OCI-LY3 (cell line): ENCODE data around the gene NUDCD2.

Experiments used
- H2AFZ ChIP-seq: fragments of 200-600, 300-600 bp; shearing (Covaris generic); 2 replicates; pipeline ENCODE4 v1.6.0; 2014; ENCODE audit warnings: antibody characterized with exemption, low read depth, low read length
- H3K27ac ChIP-seq: fragments of 200-600, 300-600 bp; sonication (generic); 2 replicates; pipeline ENCODE4 v1.5.1; 2014; ENCODE audit warnings: mild to moderate bottlenecking, low read length, moderate library complexity, mixed read lengths
- H3K27me3 ChIP-seq: fragments of 200-600, 300-600 bp; sonication (generic); 2 replicates; pipeline ENCODE4 v1.6.1; 2014; ENCODE audit warnings: low read depth, low read length, mixed read lengths
- H3K36me3 ChIP-seq: fragments of 200-600, 300-600 bp; sonication (generic); replicated peaks from 2 replicates; pipeline ENCODE3; 2014; ENCODE audit warnings: low read depth, low read length, mixed read lengths
- H3K4me1 ChIP-seq: fragments of 300-600, 200-600 bp; sonication (generic); 2 replicates; pipeline ENCODE4 v1.6.1; 2014; ENCODE audit warnings: low read length, mixed read lengths
- H3K4me2 ChIP-seq: fragments of 200-600, 300-600 bp; sonication (generic); 2 replicates; pipeline ENCODE4 v1.6.1; 2014; ENCODE audit warnings: low read length, mixed read lengths
- H3K4me3 ChIP-seq: fragments of 300-600, 200-600 bp; sonication (generic); 2 replicates; pipeline ENCODE4 v1.5.1; 2014; ENCODE audit warnings: antibody characterized with exemption, mild to moderate bottlenecking, low read length, moderate library complexity
- H3K79me2 ChIP-seq: fragments of 300-600, 200-600 bp; shearing (Covaris generic); 2 replicates; pipeline ENCODE4 v1.6.1; 2014; ENCODE audit warnings: mild to moderate bottlenecking, low read length, mixed read lengths
- H3K9ac ChIP-seq: fragments of 300-600, 200-600 bp; shearing (Covaris generic); 2 replicates; pipeline ENCODE4 v1.6.0; 2014; ENCODE audit warnings: mild to moderate bottlenecking, low read length, moderate library complexity
- H3K9me3 ChIP-seq: fragments of 200-600, 300-600 bp; shearing (Covaris generic); 2 replicates; pipeline ENCODE4 v1.6.1; 2014; ENCODE audit warnings: low read length, mixed read lengths; ENCODE audit not compliant: insufficient read depth
- H4K20me1 ChIP-seq: fragments of 200-600, 300-600 bp; sonication (generic); 2 replicates; pipeline ENCODE4 v1.6.1; 2016; ENCODE audit warnings: low read length, mixed read lengths; ENCODE audit not compliant: insufficient read depth
- EZH2phosphoT487 ChIP-seq: fragments of 200-600 bp; shearing (Covaris generic); IDR thresholded peaks from 2 replicates; pipeline ENCODE4 v1.6.1; 2018; ENCODE audit warnings: antibody characterized with exemption, mixed run types, low read depth
- TF ChIP-seq, protein P1 (sequence below): fragments of 200-600, 300-600 bp; sonication (generic); IDR thresholded peaks from 2 replicates; pipeline ENCODE4 v1.5.1; 2014; ENCODE audit warnings: antibody characterized with exemption, low read length, low read depth

NUDCD2 gene

GRCh38 chr5:163437011-163437308 lies 22.9 kb downstream of the NUDCD2 start:
- Histone ChIP-seq H3K27me3 (no peaks in the 10 kb centered on the region), H3K4me3 (peak overlapping the region; percentile 75), H3K4me2 (peak overlapping the region; percentile 77), H3K9ac (peak overlapping the region; percentile 64), H3K79me2 (peaks cover 40% of the 10 kb centered on the region), H3K9me3 (no peaks in the 10 kb centered on the region), H4K20me1 (peaks cover 21% of the 10 kb centered on the region), H3K27ac (peak overlapping the region; percentile 7; the same call in 1 of the 2 replicates), H3K4me1 (peaks cover 18% of the 10 kb centered on the region), H2AFZ (peak overlapping the region; percentile 66), H3K36me3 (peaks cover 31% of the 10 kb centered on the region)
- TF ChIP-seq, protein P1, sequence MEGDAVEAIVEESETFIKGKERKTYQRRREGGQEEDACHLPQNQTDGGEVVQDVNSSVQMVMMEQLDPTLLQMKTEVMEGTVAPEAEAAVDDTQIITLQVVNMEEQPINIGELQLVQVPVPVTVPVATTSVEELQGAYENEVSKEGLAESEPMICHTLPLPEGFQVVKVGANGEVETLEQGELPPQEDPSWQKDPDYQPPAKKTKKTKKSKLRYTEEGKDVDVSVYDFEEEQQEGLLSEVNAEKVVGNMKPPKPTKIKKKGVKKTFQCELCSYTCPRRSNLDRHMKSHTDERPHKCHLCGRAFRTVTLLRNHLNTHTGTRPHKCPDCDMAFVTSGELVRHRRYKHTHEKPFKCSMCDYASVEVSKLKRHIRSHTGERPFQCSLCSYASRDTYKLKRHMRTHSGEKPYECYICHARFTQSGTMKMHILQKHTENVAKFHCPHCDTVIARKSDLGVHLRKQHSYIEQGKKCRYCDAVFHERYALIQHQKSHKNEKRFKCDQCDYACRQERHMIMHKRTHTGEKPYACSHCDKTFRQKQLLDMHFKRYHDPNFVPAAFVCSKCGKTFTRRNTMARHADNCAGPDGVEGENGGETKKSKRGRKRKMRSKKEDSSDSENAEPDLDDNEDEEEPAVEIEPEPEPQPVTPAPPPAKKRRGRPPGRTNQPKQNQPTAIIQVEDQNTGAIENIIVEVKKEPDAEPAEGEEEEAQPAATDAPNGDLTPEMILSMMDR = no peak
- no peak for TF ChIP-seq EZH2phosphoT487

- peaks cover 40% of the 10 kb centered on the region for H3K79me2 ChIP-seq
- peak overlapping the region; percentile 75 for H3K4me3 ChIP-seq
- peak overlapping the region; percentile 7; the same call in 1 of the 2 replicates for H3K27ac ChIP-seq
Measured at GRCh38 chr5:163436515-163436914, 23.4 kb downstream of the NUDCD2 start.

GRCh38 chr5:163434401-163434866 lies 25.5 kb downstream of the NUDCD2 start:
- Histone ChIP-seq H3K4me2 (no peak overlapping the region), H3K9ac (no peak overlapping the region), H3K79me2 (peaks cover 20% of the 10 kb centered on the region), H3K27ac (no peak overlapping the region), H4K20me1 (peaks cover 6% of the 10 kb centered on the region), H3K9me3 (no peaks in the 10 kb centered on the region), H3K27me3 (no peaks in the 10 kb centered on the region), H3K4me3 (no peak overlapping the region), H3K4me1 (peaks cover 16% of the 10 kb centered on the region), H2AFZ (no peak overlapping the region), H3K36me3 (peaks cover 10% of the 10 kb centered on the region)
- TF ChIP-seq, protein P1 = no peak
- no peak for TF ChIP-seq EZH2phosphoT487

More at GRCh38 chr5:163436515-163436914, 23.4 kb downstream of the NUDCD2 start:
- TF ChIP-seq EZH2phosphoT487 = no peak
- TF ChIP-seq, protein P1 = no peak
- H3K4me2 ChIP-seq = peak overlapping the region; percentile 77
- H2AFZ ChIP-seq = peak overlapping the region; percentile 66
- peaks cover 27% of the 10 kb centered on the region for H3K36me3 ChIP-seq
- H4K20me1 ChIP-seq = peaks cover 21% of the 10 kb centered on the region
- H3K27me3 ChIP-seq = no peaks in the 10 kb centered on the region
- H3K9me3 ChIP-seq = no peaks in the 10 kb centered on the region
- peaks cover 18% of the 10 kb centered on the region for H3K4me1 ChIP-seq
- peak overlapping the region; percentile 64 for H3K9ac ChIP-seq

GRCh38 chr5:163433271-163433670 lies 26.6 kb downstream of the NUDCD2 start:
- Histone ChIP-seq H3K9me3 (no peaks in the 10 kb centered on the region), H2AFZ (no peak overlapping the region), H3K36me3 (peaks cover 2% of the 10 kb centered on the region), H3K9ac (no peak overlapping the region), H3K4me3 (no peak overlapping the region), H3K4me2 (no peak overlapping the region), H4K20me1 (no peaks in the 10 kb centered on the region), H3K27me3 (no peaks in the 10 kb centered on the region), H3K27ac (no peak overlapping the region), H3K79me2 (peaks cover 9% of the 10 kb centered on the region), H3K4me1 (peaks cover 10% of the 10 kb centered on the region; the same call in 1 of the 2 replicates)
- TF ChIP-seq EZH2phosphoT487 = no peak
- TF ChIP-seq, protein P1 = no peak
